Putamen (tissue), 1 donor: Measurements from ENCODE around the gene AKAP5.
A peak's percentile ranks its signal among the peaks of the same experiment; 100 is the strongest.

Source experiments
- DNase-seq: peaks from one replicate; pipeline ENCODE4 v3.0.0-alpha.2; 2016; ENCODE audit warnings: low spot score

The AKAP5 gene, protein sequence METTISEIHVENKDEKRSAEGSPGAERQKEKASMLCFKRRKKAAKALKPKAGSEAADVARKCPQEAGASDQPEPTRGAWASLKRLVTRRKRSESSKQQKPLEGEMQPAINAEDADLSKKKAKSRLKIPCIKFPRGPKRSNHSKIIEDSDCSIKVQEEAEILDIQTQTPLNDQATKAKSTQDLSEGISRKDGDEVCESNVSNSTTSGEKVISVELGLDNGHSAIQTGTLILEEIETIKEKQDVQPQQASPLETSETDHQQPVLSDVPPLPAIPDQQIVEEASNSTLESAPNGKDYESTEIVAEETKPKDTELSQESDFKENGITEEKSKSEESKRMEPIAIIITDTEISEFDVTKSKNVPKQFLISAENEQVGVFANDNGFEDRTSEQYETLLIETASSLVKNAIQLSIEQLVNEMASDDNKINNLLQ

GRCh38 chr14:64465191-64465822 is at the start of gene AKAP5:
Gene AKAP5 (plus strand): TSS chr14:64465499. CDS start chr14:64468395, 2,896 bp downstream.
- DNase-seq: peak; percentile 71

DNA sequence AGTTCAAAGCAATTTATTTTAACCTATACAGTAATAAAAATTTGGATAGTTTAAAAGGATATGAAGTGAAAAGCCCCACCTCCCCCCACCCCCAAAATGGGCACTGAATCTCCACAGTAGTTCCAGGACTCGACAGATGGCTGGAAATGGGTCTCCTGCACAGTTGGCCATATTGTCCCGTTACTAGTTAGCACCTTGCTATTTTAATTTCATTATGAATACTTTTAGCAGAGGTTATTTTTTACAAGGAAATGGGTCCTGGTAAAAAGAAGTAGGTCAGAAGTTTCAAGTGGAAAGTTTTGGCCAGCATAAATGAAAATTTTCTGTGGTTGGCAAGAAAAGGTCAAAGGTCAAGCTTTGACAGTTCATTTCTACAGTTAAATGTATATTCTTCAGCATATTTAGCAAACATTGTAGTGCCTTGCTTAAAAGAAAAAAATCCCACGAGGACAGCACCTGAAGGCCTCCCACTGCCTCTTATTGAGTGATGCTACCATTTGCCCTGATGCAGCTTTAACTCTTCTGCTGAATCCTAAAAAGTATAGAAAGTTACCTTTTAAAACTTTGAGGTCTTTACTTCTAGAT is 48.9 kb upstream of the AKAP5 start:
- DNase-seq: no peak

GRCh38 chr14:64417055-64417770 is 48.1 kb upstream of the AKAP5 start:
- no peak for DNase-seq

DNA sequence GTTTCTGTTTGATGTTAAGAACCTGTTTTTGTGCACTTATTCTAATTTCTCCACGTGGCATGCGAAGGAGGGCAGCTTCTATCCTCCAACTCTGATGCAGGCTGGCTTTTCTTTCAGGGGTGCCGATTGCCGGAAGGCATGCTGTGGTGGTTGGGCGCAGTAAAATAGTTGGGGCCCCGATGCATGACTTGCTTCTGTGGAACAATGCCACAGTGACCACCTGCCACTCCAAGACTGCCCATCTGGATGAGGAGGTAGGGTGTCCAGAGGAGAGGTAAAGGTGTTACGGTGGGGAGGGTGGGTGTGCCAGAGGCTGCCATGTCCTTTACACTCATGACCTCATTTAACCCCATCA is 47.6 kb upstream of the AKAP5 start:
- no peak for DNase-seq

GRCh38 chr14:64419003-64419402 is 46.3 kb upstream of the AKAP5 start:
- no peak for DNase-seq

DNA sequence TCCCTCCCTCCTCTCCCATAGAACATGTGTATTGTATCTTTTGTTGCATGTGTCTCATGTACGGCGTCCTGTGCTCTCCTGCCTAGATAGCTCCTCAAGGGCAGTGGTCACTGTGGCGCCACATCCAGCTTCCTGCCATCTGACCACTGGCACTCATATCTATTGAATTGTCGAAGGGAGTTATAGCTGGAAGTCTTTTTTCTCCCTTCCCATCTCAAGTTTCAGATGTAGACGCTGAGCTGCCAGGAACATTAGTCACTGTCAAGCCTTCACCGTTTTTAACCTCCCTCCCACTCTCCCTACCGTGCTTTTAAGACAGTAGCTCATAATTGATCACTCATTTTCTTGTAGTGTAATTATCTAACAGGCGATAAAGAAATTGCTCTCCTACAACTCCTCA is 44.1 kb upstream of the AKAP5 start:
- peak; percentile 76 for DNase-seq

DNA sequence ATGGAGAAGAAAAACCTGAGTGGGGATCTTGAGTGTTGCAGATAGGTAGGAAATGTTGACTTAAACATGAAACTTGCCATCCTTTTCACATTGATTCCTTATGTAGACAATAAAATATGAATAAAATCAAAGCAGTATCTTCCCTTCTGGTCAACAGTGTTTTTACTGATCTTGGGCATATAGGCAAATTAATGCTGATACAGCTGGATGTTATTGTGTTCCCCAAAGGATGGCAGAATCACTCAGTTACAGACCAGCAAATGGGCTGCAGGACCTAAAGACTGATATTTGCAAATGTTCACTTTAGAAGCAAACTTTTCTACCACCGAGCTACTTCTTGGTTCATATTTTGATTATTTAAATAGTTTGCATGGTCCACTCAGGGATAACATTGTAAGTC is 43.3 kb upstream of the AKAP5 start:
- no peak for DNase-seq

DNA sequence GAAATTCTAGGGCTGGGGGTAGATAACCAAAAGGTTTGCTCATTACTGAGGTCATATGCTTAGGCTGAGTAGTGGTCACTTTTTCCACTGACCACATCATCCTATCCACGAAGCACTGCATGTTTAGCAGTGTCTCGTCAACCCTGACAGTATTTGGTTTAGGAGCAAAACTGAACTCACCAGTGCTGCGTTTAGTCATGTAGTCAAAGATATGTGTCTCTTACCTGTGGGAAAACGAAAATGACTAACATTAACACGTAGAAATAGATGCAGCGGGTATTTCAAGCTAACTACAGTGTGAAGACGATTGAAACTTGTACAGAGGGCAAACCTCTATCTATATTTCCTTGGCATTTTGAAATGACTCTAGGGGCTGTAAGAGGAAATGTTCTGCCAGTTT is 42.5 kb upstream of the AKAP5 start:
- DNase-seq: no peak

GRCh38 chr14:64423987-64424386 is 41.3 kb upstream of the AKAP5 start:
- peak; percentile 74 for DNase-seq

DNA sequence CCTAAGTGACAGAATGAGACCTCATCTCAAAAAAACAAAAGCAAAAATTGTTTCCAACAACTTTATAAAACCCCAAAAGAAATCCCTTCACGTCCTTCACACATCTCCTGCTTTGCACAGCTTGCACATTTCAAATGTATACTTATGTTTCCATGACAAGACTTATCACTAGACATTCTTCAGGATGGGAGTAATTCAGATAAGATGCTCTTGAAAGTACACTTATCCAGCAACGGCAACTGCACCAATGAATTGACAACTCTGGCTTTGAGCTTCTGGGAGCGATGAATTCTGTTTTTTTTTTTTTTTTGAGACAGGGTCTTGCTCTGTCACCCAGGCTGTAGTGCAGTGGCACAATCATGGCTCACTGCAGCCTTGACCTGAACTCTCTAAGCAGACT is 30.8 kb upstream of the AKAP5 start:
- no peak for DNase-seq

- no peak for DNase-seq
Observed at GRCh38 chr14:64438181-64438841, 27.0 kb upstream of the AKAP5 start.

GRCh38 chr14:64439141-64439540 is 26.2 kb upstream of the AKAP5 start:
- peak; percentile 76 for DNase-seq

- DNase-seq: no peak
Observed at GRCh38 chr14:64440494-64440893, 24.8 kb upstream of the AKAP5 start.

- no peak for DNase-seq
Observed at GRCh38 chr14:64442300-64442988, 22.9 kb upstream of the AKAP5 start.

GRCh38 chr14:64444140-64444539 is 21.2 kb upstream of the AKAP5 start:
- no peak for DNase-seq

GRCh38 chr14:64444984-64445845 is 20.1 kb upstream of the AKAP5 start:
- DNase-seq: no peak

GRCh38 chr14:64447876-64448670 is 17.2 kb upstream of the AKAP5 start:
- no peak for DNase-seq

DNA sequence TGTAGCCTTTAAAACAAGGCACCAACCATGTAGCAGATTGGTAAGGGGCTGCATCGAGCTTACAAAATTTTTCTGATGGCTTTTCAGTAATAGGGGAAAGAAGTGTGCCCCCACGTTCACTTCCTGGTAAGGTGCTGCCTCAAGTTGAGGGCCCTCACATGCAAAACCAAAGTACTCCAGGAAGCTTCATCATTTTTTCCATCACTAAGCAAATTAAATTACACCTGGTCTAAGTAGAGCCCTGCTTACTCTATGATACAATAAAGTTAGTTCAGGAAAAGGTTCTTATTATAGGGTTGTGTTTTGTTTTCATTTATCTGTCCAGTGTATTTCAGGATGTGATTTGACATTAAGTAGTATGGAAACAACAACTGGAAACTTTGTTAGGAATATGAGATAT is 15.0 kb upstream of the AKAP5 start:
- DNase-seq: no peak

GRCh38 chr14:64454671-64455070 is 10.6 kb upstream of the AKAP5 start:
- DNase-seq: no peak
